SW 1271 (cell line): ENCODE data around the gene ZFAND6.

Experiments used
- DNase-seq, 2 experiments: peaks; one replicate each; lab custom pipeline; 2025; lab: John Stamatoyannopoulos, UW

The ZFAND6 gene

GRCh38 chr15:80052597-80053304 is 6.7 kb upstream of the ZFAND6 start:
- DNase-seq, result no peak

DNA sequence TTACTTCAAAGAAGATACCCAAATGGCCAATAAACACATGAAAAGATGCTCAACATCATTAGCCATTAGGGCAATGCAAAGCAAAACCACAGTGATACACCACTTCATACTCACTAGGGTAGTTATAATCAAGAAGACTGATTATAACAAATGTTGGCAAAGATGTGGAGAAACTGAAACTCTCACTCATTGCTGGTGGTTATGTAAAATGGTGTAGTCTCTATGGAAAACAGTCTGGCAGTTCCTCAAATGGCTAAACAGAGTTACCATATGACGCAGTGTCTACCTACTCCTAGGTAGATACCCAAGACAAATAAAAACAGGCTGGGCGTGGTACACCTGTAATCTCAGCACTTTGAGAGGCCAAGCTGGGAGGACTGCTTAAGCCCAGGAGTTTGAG is 3.5 kb upstream of the ZFAND6 start:
- no peak for DNase-seq

- no peak for DNase-seq
Measured at GRCh38 chr15:80058044-80058443, 1.4 kb upstream of the ZFAND6 start.

- DNase-seq, result peak; percentile 29 to 41
Measured at GRCh38 chr15:80059786-80060355, 395 bp downstream of the ZFAND6 start.

- peak in 1 of 2 experiments; percentile 12 for DNase-seq
Measured at GRCh38 chr15:80060356-80061006, 1.0 kb downstream of the ZFAND6 start.

- DNase-seq, result no peak
Measured at GRCh38 chr15:80061582-80061981, 2.1 kb downstream of the ZFAND6 start.

- DNase-seq, result no peak
Measured at GRCh38 chr15:80066912-80067311, 7.4 kb downstream of the ZFAND6 start.

DNA sequence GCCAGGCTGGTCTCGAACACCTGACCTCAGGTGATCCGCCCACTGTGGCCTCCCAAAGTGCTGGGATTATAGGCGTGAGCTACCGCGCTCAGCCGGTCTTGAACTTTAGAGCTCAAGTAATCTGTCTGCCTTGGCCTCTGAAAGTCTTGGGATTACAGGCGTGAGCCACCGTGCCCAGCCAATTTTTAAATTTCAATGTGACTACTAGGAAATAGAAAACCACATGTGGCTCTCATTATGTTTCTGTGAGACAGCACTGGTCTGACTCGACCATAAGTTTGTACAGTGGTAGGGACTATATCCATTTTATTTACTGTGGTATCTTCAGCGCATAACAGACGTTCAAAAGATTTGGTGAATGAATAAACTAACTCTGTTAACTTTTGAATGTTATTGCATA is 9.1 kb downstream of the ZFAND6 start:
- DNase-seq, result no peak

GRCh38 chr15:80070840-80071239 is 11.4 kb downstream of the ZFAND6 start:
- DNase-seq, result no peak

DNA sequence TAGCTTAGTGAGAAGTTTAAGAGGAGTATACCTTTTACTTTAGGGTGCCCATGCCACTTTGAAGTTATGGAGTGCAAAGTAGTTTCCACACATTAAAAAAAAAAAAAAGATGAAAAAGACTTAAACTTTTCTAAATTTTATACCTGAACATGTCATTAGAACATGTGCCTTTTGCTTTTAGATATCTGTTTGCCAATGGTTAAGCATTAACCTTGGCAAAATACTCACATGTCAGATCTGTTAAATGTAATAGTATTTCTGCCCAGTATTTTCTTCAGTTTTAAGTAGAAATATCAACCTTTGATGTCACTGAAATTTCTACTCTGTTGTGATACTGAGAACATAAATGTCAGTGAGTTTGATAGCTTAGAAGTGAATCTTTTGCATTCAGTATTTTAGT is 12.2 kb downstream of the ZFAND6 start:
- no peak for DNase-seq

GRCh38 chr15:80072285-80072994 is 13.0 kb downstream of the ZFAND6 start:
- DNase-seq, result peak; percentile 83 to 99

DNA sequence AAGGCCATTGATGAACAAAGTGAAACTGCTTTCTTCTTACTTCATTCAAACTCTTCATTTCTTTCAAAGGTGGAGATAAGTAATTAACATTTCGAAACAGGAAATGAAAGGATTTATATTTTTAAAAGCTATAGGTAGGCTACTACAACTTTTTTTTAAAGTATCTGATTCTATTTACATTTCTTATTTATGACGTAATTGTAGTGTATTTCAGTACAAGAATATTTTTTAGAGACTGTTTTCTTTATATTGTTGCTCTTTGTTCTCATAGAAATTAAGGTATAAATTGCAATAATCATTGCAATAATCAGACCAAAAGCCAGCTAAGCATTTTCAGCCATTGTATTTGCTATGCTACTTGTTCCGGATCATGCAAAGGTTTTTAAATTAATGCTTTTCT is 13.7 kb downstream of the ZFAND6 start:
- DNase-seq, result no peak

- no peak for DNase-seq
Measured at GRCh38 chr15:80076321-80077318, 17.1 kb downstream of the ZFAND6 start.

GRCh38 chr15:80081390-80081789 is 21.9 kb downstream of the ZFAND6 start:
- DNase-seq, result no peak

- no peak for DNase-seq
Measured at GRCh38 chr15:80087104-80087503, 27.6 kb downstream of the ZFAND6 start.

- DNase-seq, result no peak
Measured at GRCh38 chr15:80090041-80090440, 30.6 kb downstream of the ZFAND6 start.

DNA sequence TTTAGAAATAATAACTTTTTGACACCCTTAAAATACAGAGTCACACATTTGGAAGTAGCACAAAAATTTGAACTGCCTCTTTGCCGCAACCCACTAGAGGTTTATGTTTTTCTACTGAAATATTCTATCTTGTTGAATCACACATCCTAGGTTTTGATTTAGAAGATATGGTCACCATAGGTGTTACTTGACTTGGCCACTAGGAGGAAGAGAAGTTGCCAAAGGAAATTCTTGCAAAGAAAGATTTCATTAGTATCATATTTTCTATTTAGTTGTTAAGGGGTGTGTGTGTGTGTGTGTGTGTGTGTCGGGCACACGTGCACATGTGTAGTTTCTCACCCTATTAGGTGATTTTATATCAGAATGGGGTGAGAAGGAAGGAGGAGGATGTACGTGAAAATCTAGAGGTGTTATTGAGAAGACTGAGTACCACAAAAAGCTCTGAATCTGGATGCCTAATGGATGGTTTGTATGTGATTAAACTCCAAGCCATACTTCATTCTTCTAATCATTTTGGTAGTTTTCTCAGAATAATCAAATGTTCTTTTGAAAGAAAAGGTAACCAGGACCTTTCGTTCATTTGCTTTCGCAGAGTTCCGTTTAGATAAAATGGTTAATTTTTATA is 31.5 kb downstream of the ZFAND6 start:
- peak in 1 of 2 experiments; percentile 41 for DNase-seq

GRCh38 chr15:80093854-80094418 is 34.5 kb downstream of the ZFAND6 start:
- no peak for DNase-seq

DNA sequence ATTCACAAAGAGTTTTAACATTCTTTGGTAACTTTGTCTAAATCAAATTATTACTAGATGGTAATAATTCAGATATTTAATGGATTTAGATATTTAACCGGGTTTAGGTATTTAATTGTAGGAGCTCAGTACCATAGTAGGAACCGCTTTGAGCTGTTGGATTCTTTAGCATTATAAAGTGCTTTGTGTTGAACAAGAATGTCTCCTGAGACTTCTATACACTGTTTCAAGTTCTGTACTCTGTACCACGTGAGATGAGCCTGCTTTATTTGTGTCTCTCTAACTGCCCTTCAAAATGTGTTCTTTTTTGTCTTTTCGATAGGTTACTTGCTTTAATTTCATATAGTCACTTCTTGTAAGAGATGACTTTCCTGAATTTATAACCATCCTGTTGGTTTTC is 36.0 kb downstream of the ZFAND6 start:
- DNase-seq, result no peak

GRCh38 chr15:80095969-80096368 is 36.5 kb downstream of the ZFAND6 start:
- no peak for DNase-seq

GRCh38 chr15:80098341-80098740 is 38.9 kb downstream of the ZFAND6 start:
- DNase-seq, result no peak
